Measurements from ENCODE around the gene SNRPA. TPM values are rescaled to one million over a fixed set of nuclear protein-coding genes. Genes with fewer than 3 reads are reported as not detected.
"Not testable (repeated sequence)": the region's sequence is repeated elsewhere in the genome, so short reads cannot be mapped to it uniquely, and the experiment has no call there.

Gene SNRPA
- polyA plus RNA-seq, 1 donor (not counting 4 experiments of a cell fraction or from before 2014, with no cell fraction given) = 93.4 TPM

DNA sequence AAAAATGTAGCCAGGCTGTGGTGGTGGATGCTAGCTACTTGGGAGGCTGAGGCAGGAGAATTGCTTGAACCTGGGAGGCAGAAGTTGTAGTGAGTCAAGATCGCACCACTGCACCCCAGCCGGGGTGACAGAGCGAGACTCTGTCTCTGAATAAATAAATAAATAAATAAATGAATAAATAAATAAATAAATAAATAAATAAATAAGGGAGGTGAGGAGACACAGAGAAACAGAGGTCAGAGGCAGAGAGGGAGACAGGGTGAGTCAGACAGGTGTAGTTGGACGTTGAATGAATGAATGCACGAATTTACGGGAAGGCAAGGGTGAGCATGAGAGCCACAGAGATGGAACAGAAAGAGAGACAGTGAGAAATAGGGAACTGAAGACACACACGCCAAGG, 30.1 kb downstream of the SNRPA start:
- Histone ChIP-seq H3K27me3 (ENCODE audit: control insufficient read depth, extremely low read depth, insufficient read depth, low read length) (no peaks in the 10 kb centered on the region), H3K9me3 (ENCODE audit: control insufficient read depth, low read depth, low read length) (no peaks in the 10 kb centered on the region), H4K20me1 (ENCODE audit: control insufficient read depth, extremely low read depth, insufficient read depth, low read length) (no peaks in the 10 kb centered on the region), H3K4me2 (ENCODE audit: control insufficient read depth, extremely low read depth, insufficient read depth, low read depth, low read length) (no peak overlapping the region), H3K9ac (ENCODE audit: control insufficient read depth, extremely low read depth, insufficient read depth, low read length) (no peak overlapping the region), H3K79me2 (ENCODE audit: control insufficient read depth, insufficient read depth, low read length) (no peaks in the 10 kb centered on the region), H3K36me3 (ENCODE audit: control insufficient read depth in 2 of 2, extremely low read depth in 1 of 2, insufficient read depth in 2 of 2, low read length in 2 of 2) (no peaks in the 10 kb centered on the region), H3K9me1 (ENCODE audit: control insufficient read depth, extremely low read depth, insufficient read depth, low read length) (no peaks in the 10 kb centered on the region), H3K4me1 (ENCODE audit: control insufficient read depth, extremely low read depth, insufficient read depth, low read length) (peaks cover 12% of the 10 kb centered on the region), H3K4me3 (ENCODE audit: control insufficient read depth in 2 of 3, extremely low read depth in 1 of 3, insufficient read depth in 2 of 3, low read depth in 1 of 3, low read length in 3 of 3) (no peak overlapping the region), H3K27ac (ENCODE audit: control insufficient read depth, insufficient read depth, low read length) (no peak overlapping the region), H2AFZ (ENCODE audit: control insufficient read depth, low read length) (no peak overlapping the region)
- TF ChIP-seq, protein P1, sequence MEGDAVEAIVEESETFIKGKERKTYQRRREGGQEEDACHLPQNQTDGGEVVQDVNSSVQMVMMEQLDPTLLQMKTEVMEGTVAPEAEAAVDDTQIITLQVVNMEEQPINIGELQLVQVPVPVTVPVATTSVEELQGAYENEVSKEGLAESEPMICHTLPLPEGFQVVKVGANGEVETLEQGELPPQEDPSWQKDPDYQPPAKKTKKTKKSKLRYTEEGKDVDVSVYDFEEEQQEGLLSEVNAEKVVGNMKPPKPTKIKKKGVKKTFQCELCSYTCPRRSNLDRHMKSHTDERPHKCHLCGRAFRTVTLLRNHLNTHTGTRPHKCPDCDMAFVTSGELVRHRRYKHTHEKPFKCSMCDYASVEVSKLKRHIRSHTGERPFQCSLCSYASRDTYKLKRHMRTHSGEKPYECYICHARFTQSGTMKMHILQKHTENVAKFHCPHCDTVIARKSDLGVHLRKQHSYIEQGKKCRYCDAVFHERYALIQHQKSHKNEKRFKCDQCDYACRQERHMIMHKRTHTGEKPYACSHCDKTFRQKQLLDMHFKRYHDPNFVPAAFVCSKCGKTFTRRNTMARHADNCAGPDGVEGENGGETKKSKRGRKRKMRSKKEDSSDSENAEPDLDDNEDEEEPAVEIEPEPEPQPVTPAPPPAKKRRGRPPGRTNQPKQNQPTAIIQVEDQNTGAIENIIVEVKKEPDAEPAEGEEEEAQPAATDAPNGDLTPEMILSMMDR (optimal IDR thresholded peaks at IDR 0.05 in 1 of 3, IDR thresholded peaks at IDR 0.05 in 1 of 3, conservative IDR thresholded peaks at IDR 0.05 in 1 of 3; ENCODE audit: extremely low read depth in 1 of 3, insufficient read depth in 2 of 3, low read length in 3 of 3) = no peak
- no peak for TF ChIP-seq EZH2 (IDR thresholded peaks at IDR 0.05; ENCODE audit: low read length)
- DNase-seq (ENCODE audit: low read depth, low spot score) = no peak
- dilution Hi-C loops (cut with MboI; ENCODE audit: extremely low pct_ligation_motif_present, low sequenced_read_pairs) = no loop called here
- no peak for FAIRE-seq

DNA sequence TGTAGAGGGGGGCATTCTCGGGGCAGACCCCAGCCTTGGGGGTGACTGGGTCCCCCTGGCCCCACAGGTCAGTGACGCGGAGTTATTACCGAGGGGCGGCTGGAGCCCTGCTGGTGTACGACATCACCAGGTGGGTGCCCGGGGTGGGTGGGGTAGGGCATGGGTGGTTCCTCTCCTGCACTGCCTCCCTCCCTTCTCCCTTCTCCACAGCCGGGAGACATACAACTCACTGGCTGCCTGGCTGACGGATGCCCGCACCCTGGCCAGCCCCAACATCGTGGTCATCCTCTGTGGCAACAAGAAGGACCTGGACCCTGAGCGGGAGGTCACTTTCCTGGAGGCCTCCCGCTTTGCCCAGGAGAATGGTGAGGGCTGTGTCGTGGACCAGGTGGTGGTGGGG, 32.7 kb downstream of the SNRPA start:
- H2AFZ ChIP-seq (ENCODE audit: control insufficient read depth, low read length) = no peak overlapping the region
- no peak for DNase-seq (ENCODE audit: low read depth, low spot score)
- no peak overlapping the region for H3K27ac ChIP-seq (ENCODE audit: control insufficient read depth, insufficient read depth, low read length)
- H3K9ac ChIP-seq (ENCODE audit: control insufficient read depth, extremely low read depth, insufficient read depth, low read length) = no peak overlapping the region
- no peaks in the 10 kb centered on the region for H3K79me2 ChIP-seq (ENCODE audit: control insufficient read depth, insufficient read depth, low read length)
- no peaks in the 10 kb centered on the region for H3K9me3 ChIP-seq (ENCODE audit: control insufficient read depth, low read depth, low read length)
- dilution Hi-C loops (cut with MboI; ENCODE audit: extremely low pct_ligation_motif_present, low sequenced_read_pairs) = no loop called here
- H3K4me2 ChIP-seq (ENCODE audit: control insufficient read depth, extremely low read depth, insufficient read depth, low read depth, low read length) = no peak overlapping the region
- no peak overlapping the region for H3K4me3 ChIP-seq (ENCODE audit: control insufficient read depth in 2 of 3, extremely low read depth in 1 of 3, insufficient read depth in 2 of 3, low read depth in 1 of 3, low read length in 3 of 3)
- no peak for TF ChIP-seq EZH2 (IDR thresholded peaks at IDR 0.05; ENCODE audit: low read length)
- TF ChIP-seq, protein P1 (optimal IDR thresholded peaks at IDR 0.05 in 1 of 3, IDR thresholded peaks at IDR 0.05 in 1 of 3, conservative IDR thresholded peaks at IDR 0.05 in 1 of 3; ENCODE audit: extremely low read depth in 1 of 3, insufficient read depth in 2 of 3, low read length in 3 of 3) = no peak
- H3K4me1 ChIP-seq (ENCODE audit: control insufficient read depth, extremely low read depth, insufficient read depth, low read length) = peaks cover 5% of the 10 kb centered on the region
- peaks cover 2 to 3% of the 10 kb centered on the region in 2 experiments for H3K36me3 ChIP-seq (ENCODE audit: control insufficient read depth in 2 of 2, extremely low read depth in 1 of 2, insufficient read depth in 2 of 2, low read length in 2 of 2)
- no peak for FAIRE-seq
- H3K27me3 ChIP-seq (ENCODE audit: control insufficient read depth, extremely low read depth, insufficient read depth, low read length) = no peaks in the 10 kb centered on the region
- no peaks in the 10 kb centered on the region for H3K9me1 ChIP-seq (ENCODE audit: control insufficient read depth, extremely low read depth, insufficient read depth, low read length)
- no peaks in the 10 kb centered on the region for H4K20me1 ChIP-seq (ENCODE audit: control insufficient read depth, extremely low read depth, insufficient read depth, low read length)

DNA sequence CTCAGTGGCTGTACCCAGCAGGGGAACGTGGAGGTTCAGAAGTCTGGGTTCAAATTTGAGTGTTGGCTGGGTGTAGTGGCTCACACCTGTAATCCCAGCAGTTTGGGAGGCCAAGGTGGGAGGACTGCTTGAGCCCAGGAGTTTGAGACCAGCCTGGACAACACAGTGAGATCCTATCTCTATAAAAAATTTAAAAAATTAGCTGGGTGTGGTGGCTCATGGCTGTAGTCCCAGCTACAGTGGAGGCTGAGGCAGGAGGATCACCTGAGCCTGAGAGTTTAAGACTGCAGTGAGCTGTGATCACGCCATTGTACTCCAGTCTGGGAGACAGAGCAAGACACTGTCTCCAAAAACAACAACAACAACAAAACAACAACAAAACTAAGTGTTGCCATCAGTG, 33.1 kb downstream of the SNRPA start:
- H3K36me3 ChIP-seq (ENCODE audit: control insufficient read depth in 2 of 2, extremely low read depth in 1 of 2, insufficient read depth in 2 of 2, low read length in 2 of 2); H3K27me3 ChIP-seq (ENCODE audit: control insufficient read depth, extremely low read depth, insufficient read depth, low read length); H3K4me3 ChIP-seq (ENCODE audit: control insufficient read depth in 2 of 3, extremely low read depth in 1 of 3, insufficient read depth in 2 of 3, low read depth in 1 of 3, low read length in 3 of 3); DNase-seq (ENCODE audit: low read depth, low spot score); H3K4me1 ChIP-seq (ENCODE audit: control insufficient read depth, extremely low read depth, insufficient read depth, low read length); H3K79me2 ChIP-seq (ENCODE audit: control insufficient read depth, insufficient read depth, low read length); H3K9me1 ChIP-seq (ENCODE audit: control insufficient read depth, extremely low read depth, insufficient read depth, low read length); H4K20me1 ChIP-seq (ENCODE audit: control insufficient read depth, extremely low read depth, insufficient read depth, low read length); H3K9me3 ChIP-seq (ENCODE audit: control insufficient read depth, low read depth, low read length); FAIRE-seq; H2AFZ ChIP-seq (ENCODE audit: control insufficient read depth, low read length); dilution Hi-C loops (cut with MboI; ENCODE audit: extremely low pct_ligation_motif_present, low sequenced_read_pairs); H3K4me2 ChIP-seq (ENCODE audit: control insufficient read depth, extremely low read depth, insufficient read depth, low read depth, low read length); H3K27ac ChIP-seq (ENCODE audit: control insufficient read depth, insufficient read depth, low read length); H3K9ac ChIP-seq (ENCODE audit: control insufficient read depth, extremely low read depth, insufficient read depth, low read length): not testable (repeated sequence)

Data from keratinocyte (primary cell).